Activated CD8-positive, alpha-beta T cell treated with anti-CD3 and anti-CD28 coated beads, Interleukin-2, amount 10 ng/mL, durations not matched to agents 7 days and 5 days (primary cell): ENCODE measurements around the gene ZNF558. TPM values are rescaled to one million over a fixed set of nuclear protein-coding genes. Genes with fewer than 3 reads are reported as not detected.

Source experiments
- ATAC-seq: fragments of 150-1000 bp; cut with Tn5 transposase; one replicate; pipeline ENCODE4 v1.10.0; 2021; ENCODE audit warnings: moderate library complexity
- CTCF ChIA-PET: fragments of 350-600 bp; sonication (Branson Sonifier 250); formaldehyde crosslinking; loops from one replicate; lab custom pipeline; 2021; ENCODE audit warnings: antibody characterized with exemption; lab: Charles Lee
- POLR2A ChIA-PET: fragments of 350-600 bp; sonication (Branson Sonifier 250); formaldehyde crosslinking; loops from one replicate; lab custom pipeline; 2021; ENCODE audit warnings: antibody characterized with exemption; lab: Charles Lee
- DNase-seq: peaks from one replicate; pipeline ENCODE4 v3.0.0-alpha.2; 2020
- H3K27ac Mint-ChIP-seq: one replicate; pipeline ENCODE4 v1.8.0; 2021; ENCODE audit warnings: mild to moderate bottlenecking, mixed read lengths
- H3K27me3 Mint-ChIP-seq: one replicate; pipeline ENCODE4 v1.8.0; 2021; ENCODE audit warnings: low read depth, mixed read lengths
- H3K36me3 Mint-ChIP-seq: one replicate; pipeline ENCODE4 v1.8.0; 2021; ENCODE audit warnings: low read depth, mixed read lengths
- H3K4me1 Mint-ChIP-seq: one replicate; pipeline ENCODE4 v1.8.0; 2021; ENCODE audit warnings: low read depth, mixed read lengths
- H3K4me3 Mint-ChIP-seq: one replicate; pipeline ENCODE4 v1.8.0; 2021; ENCODE audit warnings: mild to moderate bottlenecking, mixed read lengths
- H3K9me3 Mint-ChIP-seq: one replicate; pipeline ENCODE4 v1.8.0; 2022; ENCODE audit warnings: mixed read lengths; ENCODE audit not compliant: insufficient read depth
- total RNA-seq, 2 experiments: library from RNA; stranded (reverse); gene quantifications; one replicate each; pipeline ENCODE4 v1.2.3, GENCODE V29; 2021

Gene ZNF558
- total RNA-seq: 10 to 100 TPM; 19.6 to 22.4 TPM

DNA sequence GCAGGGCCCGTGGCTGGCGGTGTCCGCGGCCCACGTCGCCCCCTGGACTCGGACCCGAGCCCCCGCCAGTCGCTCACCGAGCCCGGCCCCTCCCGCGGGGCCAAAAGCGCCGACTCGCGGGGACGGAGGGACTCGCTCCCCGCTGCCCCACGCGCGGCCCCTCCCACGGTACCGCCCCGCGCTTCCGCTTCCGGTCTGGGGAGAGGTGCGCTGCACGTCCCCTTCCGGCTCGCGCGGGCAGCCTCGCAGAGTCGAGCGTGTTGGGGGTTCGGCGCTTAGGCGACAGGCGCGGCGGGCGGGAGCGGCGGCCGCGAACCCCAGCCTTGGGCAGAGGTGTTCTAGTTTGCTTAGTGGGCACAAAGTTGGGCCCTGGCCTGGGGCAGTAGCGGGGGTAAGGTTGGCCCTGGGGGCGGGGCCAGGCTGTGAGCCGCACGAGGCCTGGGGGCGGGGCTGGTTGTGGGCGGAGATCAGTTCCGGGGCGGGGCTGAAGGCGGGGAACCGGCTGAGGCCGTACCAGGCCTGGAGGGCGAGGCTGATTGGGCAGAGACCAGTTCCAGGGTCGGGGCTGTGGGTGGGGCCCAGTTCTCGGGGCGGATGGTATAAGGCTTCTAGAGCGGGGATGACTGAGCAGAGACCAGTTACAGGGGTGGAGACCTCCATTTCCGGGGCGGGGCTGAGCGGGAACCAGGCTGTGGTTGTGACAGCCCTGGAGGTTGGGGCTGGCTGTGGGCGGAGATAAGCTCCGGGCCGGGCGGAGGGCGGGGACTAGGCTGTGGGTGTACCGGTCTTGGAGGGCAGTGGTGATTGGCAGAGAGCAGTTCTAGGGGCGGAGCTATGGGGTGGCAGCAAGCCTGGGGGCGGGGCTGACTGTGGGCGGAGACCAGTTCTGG lies at the start of gene ZNF558, which contains the start of gene MBD3L1:
ZNF558 (minus strand) TSS at position 173 of the 890 bp plus-strand sequence. CDS start 9,645 bp downstream, outside the sequence.
MBD3L1 (plus strand) TSS at position 246 of the 890 bp plus-strand sequence. CDS start 10,302 bp downstream, outside the sequence.
- ChIA-PET POLR2A (interaction anchor here (0.6 to 0.8 kb wide), 2 partner anchors 8 to 16 kb away, joined by 3 to 5 read pairs; no protein-coding TSS in a partner anchor), CTCF (no interaction called here)
- Mint-ChIP-seq H3K4me1 (peaks cover 24% of the 10 kb centered on the region), H3K9me3 (peaks cover 3% of the 10 kb centered on the region), H3K36me3 (peaks cover 13% of the 10 kb centered on the region), H3K4me3 (peak within 1 kb of the TSS; percentile 86), H3K27ac (peak within 1 kb of the TSS; percentile 97), H3K27me3 (peaks cover 4% of the 10 kb centered on the region)
- ATAC-seq (peak; percentile 97), DNase-seq (peak; percentile 99)

DNA sequence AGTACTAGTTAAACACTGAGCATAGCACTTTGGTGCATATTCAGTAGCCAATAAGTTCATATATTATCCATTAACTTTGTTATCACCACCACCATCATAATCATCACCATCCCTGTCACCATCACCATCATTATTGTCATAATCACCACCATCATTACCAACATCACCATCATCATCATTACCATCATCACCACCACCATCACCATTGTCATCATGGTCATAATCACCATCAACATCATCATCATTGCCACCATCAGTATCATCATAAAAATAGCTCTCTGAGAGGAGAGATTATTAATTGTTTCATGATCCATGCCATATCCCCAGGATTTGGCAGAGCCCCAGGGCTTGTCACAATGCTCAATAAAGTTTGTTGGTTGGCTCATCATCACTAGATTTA lies 49.4 kb upstream of the ZNF558 start:
- Mint-ChIP-seq H3K27ac (no peak overlapping the region), H3K9me3 (peaks cover 8% of the 10 kb centered on the region), H3K27me3 (no peaks in the 10 kb centered on the region), H3K36me3 (no peaks in the 10 kb centered on the region), H3K4me3 (no peak overlapping the region), H3K4me1 (no peaks in the 10 kb centered on the region)
- DNase-seq: no peak
- POLR2A ChIA-PET: no interaction called here
- CTCF ChIA-PET: no interaction called here
- no peak for ATAC-seq

DNA sequence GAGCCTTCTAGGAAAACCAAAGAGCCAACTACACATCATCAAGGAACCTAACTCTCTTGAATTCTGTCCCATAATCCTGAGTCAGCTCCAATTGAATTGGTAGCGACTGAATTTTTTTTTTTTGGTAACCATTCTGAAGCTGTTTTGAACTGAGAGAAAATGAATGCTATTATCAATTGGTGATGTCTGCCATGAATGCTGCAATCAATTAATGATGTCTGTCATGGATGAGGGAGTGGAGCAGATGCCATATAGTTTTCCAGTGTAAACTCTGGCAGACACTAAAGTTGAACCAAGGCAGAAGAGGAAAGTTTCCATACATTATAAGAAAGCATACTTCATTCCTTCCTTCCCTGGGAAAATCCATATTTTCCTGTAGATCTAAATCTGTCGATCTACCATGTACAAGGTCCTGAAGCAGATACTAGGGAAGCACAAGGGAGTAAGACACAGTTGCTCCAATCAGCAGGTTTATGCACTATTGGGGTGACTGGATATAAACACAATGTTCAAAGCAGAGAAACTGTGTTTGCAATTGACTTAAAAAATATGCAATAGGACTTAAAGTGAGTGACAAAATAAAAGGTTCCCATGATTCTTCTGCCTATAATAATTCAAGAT lies 48.9 kb upstream of the ZNF558 start:
- peaks cover 8% of the 10 kb centered on the region for H3K9me3 Mint-ChIP-seq
- H3K36me3 Mint-ChIP-seq: no peaks in the 10 kb centered on the region
- H3K4me3 Mint-ChIP-seq: no peak overlapping the region
- DNase-seq: no peak
- no peak overlapping the region for H3K27ac Mint-ChIP-seq
- ChIA-PET POLR2A (no interaction called here), CTCF (interaction anchor here (0.7 kb wide), 1 partner anchor 1287 kb away, joined by 4 read pairs; no protein-coding TSS in a partner anchor)
- no peak for ATAC-seq
- no peaks in the 10 kb centered on the region for H3K4me1 Mint-ChIP-seq
- no peaks in the 10 kb centered on the region for H3K27me3 Mint-ChIP-seq

DNA sequence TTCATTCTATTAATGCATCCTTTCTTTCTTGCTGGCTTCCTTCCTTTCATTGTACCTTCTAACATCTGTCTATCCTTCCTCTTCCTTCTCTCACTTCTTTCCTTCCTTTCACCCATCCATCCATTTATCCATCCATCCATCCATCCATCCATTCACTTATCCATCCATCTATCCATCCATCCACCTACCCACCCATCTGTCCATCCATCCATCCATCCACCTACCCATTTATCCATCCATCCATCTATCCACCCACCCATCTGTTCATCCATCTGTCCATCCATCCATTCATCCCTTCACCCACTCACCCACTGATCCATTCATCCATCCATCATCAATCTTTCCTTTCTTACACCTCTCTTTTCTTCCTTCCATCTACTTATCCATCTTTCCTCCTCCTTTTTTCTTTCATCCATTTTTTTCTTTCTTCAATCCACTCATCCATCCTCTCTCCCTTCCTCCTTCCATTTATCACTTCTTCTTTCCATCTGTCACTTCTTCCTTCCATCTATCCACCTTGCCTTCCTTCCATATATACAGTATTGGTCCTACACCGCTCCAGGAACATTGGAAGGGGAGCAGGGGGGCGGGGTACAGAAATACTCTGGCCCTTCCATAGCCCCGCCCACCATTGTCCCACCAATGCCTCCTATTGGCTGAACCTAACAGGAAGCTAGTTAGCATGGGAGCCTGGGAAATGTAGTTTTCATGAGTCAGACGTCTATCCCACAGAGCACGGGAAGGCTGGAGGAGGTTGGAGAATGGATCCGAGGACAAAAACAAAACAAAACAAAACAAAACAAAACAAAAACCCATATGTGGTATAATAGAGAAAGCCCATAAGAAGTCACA lies 46.0 kb upstream of the ZNF558 start:
- Mint-ChIP-seq H3K9me3 (peaks cover 8% of the 10 kb centered on the region), H3K4me1 (no peaks in the 10 kb centered on the region), H3K27me3 (no peaks in the 10 kb centered on the region), H3K4me3 (no peak overlapping the region), H3K27ac (no peak overlapping the region), H3K36me3 (no peaks in the 10 kb centered on the region)
- CTCF ChIA-PET: no interaction called here
- POLR2A ChIA-PET: no interaction called here
- ATAC-seq (no peak), DNase-seq (no peak)

DNA sequence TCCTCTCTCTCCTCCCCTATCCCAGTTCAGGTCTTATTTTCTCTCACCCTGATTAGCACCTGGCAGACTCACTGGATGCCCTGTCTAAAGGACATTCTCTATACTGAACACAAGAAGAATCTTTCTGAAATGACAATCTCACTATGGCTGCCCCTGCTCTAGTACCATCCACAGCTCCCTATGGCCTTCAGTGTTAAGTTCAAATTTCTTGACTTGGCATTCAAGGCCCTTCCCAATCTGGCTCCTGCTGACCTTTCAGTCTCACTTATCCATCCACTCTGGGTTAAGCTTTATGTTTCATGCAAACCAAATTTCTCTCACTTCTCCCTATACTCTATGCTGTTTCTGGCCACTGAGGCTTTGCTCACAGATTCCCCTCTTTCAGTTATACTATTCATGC lies 34.2 kb upstream of the ZNF558 start:
- H3K4me1 Mint-ChIP-seq: no peaks in the 10 kb centered on the region
- H3K9me3 Mint-ChIP-seq: no peaks in the 10 kb centered on the region
- ATAC-seq (no peak), DNase-seq (no peak)
- no peak overlapping the region for H3K27ac Mint-ChIP-seq
- H3K36me3 Mint-ChIP-seq: no peaks in the 10 kb centered on the region
- no peaks in the 10 kb centered on the region for H3K27me3 Mint-ChIP-seq
- CTCF ChIA-PET: no interaction called here
- no peak overlapping the region for H3K4me3 Mint-ChIP-seq
- POLR2A ChIA-PET: no interaction called here

DNA sequence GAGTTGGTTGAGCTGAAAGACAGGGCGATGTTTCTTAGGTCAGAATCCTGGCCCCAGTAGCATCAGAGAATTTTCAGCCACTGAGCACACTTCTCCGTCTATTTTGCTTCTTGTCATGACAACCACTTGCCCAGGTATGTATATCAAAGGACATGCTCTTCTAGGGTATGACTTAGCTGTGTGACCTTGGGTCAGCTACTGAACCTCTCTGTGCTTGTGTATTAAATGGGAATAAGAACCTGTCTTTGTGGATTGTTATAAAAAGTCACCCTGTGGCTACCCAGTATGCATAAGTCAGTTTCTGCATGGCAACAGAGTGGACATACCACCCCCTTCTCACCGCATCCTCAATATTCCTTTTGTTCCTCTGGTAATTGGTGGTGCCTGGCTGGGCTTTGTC lies 26.2 kb upstream of the ZNF558 start:
- H3K4me3 Mint-ChIP-seq: no peak overlapping the region
- H3K27me3 Mint-ChIP-seq: no peaks in the 10 kb centered on the region
- ATAC-seq (no peak), DNase-seq (no peak)
- no peak overlapping the region for H3K27ac Mint-ChIP-seq
- no peaks in the 10 kb centered on the region for H3K4me1 Mint-ChIP-seq
- ChIA-PET CTCF (interaction anchor here (0.7 kb wide), 1 partner anchor 204 kb away, joined by 5 read pairs; no protein-coding TSS in a partner anchor), POLR2A (no interaction called here)
- H3K36me3 Mint-ChIP-seq: no peaks in the 10 kb centered on the region
- no peaks in the 10 kb centered on the region for H3K9me3 Mint-ChIP-seq

DNA sequence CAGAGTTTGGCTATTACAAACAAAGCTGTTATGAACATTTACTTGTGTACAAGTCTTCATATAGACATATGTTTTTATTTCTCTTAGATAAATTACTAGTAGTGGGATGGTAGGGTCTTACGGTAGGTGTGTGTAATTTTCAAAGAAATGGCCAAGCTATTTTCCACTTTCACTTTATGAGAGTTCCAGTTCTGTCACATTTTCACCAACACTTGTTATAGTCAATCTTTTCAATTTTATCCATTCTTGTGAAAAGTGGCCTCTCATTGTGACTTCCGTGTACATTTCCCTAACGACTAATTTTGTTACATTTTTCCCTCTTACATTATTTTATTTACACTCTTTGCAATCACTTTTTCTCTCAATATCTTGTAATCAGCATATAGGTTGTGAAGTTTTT lies 18.4 kb upstream of the ZNF558 start:
- peaks cover 15% of the 10 kb centered on the region for H3K9me3 Mint-ChIP-seq
- no peak for ATAC-seq
- ChIA-PET POLR2A (no interaction called here), CTCF (no interaction called here)
- no peaks in the 10 kb centered on the region for H3K27me3 Mint-ChIP-seq
- no peak overlapping the region for H3K4me3 Mint-ChIP-seq
- DNase-seq: no peak
- H3K4me1 Mint-ChIP-seq: no peaks in the 10 kb centered on the region
- H3K36me3 Mint-ChIP-seq: no peaks in the 10 kb centered on the region
- no peak overlapping the region for H3K27ac Mint-ChIP-seq

DNA sequence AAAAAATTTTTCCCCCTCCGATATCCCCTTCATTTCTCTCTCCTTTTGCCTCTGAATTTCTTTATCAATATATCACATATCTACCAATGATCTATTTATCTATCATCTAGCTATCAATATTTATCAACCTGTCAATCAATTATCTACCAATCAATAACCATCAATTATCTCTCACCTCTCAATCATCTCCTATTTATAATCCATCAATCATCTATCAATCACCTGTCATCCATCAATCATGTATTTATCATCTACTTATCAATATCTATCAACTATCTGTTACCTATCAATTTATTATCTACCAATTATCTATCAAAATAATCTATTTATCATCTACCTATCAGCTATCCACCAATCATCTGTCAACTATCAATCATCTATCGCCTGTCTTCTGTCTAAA lies 17.1 kb upstream of the ZNF558 start:
- no peak overlapping the region for H3K27ac Mint-ChIP-seq

DNA sequence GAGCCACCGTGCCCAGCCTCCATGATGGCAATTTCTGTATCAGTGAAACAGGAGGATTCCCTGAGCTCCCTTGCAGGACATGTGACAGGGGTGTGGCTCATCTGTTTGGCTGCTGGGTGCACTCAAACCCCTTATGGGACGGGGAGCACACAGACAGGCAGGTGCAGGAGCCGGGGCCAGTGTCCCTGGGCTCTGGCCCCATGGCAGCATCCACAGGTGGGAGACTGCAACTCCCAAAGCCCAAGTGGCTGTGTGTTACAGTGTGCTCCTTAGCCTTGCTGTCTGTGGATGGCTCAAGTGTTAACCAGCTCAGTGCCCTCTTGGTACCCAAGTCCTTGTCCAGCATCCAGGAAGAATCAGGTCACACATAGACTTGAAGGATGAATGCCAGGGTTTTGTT lies 14.7 kb upstream of the ZNF558 start:
- ChIA-PET CTCF (no interaction called here), POLR2A (no interaction called here)
- DNase-seq (no peak), ATAC-seq (no peak)
- no peak overlapping the region for H3K4me3 Mint-ChIP-seq
- peaks cover 10% of the 10 kb centered on the region for H3K9me3 Mint-ChIP-seq
- no peaks in the 10 kb centered on the region for H3K36me3 Mint-ChIP-seq
- H3K27ac Mint-ChIP-seq: no peak overlapping the region
- H3K27me3 Mint-ChIP-seq: no peaks in the 10 kb centered on the region
- H3K4me1 Mint-ChIP-seq: no peaks in the 10 kb centered on the region

More for the DNA sequence above, 17.1 kb upstream of the ZNF558 start:
- CTCF ChIA-PET: no interaction called here
- Mint-ChIP-seq H3K27me3 (no peaks in the 10 kb centered on the region), H3K9me3 (peaks cover 15% of the 10 kb centered on the region), H3K4me3 (no peak overlapping the region), H3K4me1 (no peaks in the 10 kb centered on the region), H3K36me3 (no peaks in the 10 kb centered on the region)
- DNase-seq (no peak), ATAC-seq (no peak)
- POLR2A ChIA-PET: no interaction called here

DNA sequence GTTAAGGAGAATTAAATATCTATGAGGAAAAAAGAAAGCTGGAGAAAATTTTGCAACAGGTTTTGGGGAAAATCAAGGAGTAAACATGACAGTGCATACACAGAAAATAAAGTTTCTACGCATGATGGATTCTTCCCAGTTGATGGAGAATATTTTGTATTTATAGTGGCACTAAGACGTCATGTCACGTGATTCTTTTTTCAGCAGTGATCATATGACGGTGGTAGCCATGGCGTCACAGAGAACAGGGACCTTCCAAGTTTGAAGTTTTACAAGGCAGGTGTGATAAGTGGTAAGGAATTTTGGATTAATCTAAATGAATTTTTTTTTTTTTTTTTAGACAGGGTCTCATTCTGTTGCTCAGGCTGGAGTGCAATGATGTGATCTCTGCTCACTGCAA lies 8.6 kb upstream of the ZNF558 start:
- Mint-ChIP-seq H3K27ac (no peak overlapping the region), H3K9me3 (no peaks in the 10 kb centered on the region), H3K27me3 (no peaks in the 10 kb centered on the region), H3K4me1 (no peaks in the 10 kb centered on the region), H3K36me3 (no peaks in the 10 kb centered on the region), H3K4me3 (no peak overlapping the region)
- CTCF ChIA-PET: no interaction called here
- POLR2A ChIA-PET: no interaction called here
- DNase-seq: no peak
- ATAC-seq: no peak

DNA sequence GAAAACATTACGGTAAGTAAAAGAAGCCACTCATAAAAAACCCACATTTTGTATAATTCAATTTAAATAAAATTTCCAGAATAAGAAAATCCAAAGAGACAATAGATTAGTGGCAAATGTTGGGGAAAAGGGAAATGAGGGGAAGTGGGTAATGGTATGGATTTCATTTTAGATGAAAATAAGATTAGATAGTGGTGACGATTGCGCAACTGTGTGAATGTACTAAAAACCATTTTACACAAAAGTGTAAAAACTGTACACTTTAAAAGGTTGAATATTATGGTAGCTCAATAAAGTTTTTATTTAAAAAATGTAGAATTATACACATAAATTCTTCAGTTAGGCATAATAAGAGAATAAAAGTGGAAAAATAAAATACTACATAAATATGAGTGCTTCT lies 3.8 kb upstream of the ZNF558 start:
- Mint-ChIP-seq H3K27ac (no peak overlapping the region), H3K4me3 (no peak overlapping the region), H3K4me1 (peaks cover 19% of the 10 kb centered on the region), H3K36me3 (no peaks in the 10 kb centered on the region), H3K9me3 (peaks cover 3% of the 10 kb centered on the region), H3K27me3 (peaks cover 4% of the 10 kb centered on the region)
- ATAC-seq (no peak), DNase-seq (no peak)
- ChIA-PET CTCF (no interaction called here), POLR2A (no interaction called here)
